Superior temporal gyrus (tissue), 1 donor: ENCODE data around the gene ANGPTL1.
"Not testable (repeated sequence)": the region's sequence is repeated elsewhere in the genome, so short reads cannot be mapped to it uniquely, and the experiment has no call there.

Experiments used
- DNase-seq: peaks from one replicate; pipeline ENCODE4 v3.0.0-alpha.2; 2016; ENCODE audit errors: extremely low spot score

Gene ANGPTL1

DNA sequence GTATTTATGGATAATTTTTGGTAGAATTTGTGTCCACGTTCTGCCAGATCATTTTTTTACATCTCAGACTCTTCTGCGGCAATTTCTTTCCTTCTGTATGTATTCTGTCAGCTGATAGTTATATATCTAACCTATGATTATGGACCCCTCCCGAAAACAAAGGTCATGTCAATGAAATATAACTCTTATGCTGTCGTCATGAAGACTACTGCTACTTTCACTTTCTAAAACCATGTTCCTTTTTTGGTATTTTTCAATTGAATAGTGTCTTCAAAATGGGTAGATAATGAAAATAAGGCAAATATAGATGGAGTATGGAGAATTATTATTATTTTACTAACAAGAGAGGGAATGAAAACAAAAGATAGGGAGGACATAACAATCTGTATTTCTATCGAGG lies 3.2 kb downstream of the ANGPTL1 start:
- no peak for DNase-seq

DNA sequence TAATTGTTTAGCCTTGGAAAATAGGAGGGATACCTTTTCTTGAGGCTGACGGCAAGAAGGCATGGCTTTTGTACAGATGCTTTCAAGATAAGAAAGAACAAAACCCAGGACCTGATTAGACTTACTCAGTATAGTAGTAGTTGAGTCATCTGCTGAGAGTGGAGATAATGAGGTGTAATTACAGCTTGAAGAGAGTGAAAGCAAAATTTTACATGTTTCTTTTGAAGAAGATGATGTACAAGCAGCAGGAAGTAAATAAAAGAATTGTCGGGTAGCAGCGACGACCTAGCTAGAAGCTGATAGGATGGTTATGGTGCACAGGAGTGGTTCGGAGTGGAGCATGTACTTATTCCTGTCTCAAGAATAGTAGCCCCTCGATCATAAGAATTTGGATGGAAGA lies 6.6 kb downstream of the ANGPTL1 start:
- DNase-seq: no peak

DNA sequence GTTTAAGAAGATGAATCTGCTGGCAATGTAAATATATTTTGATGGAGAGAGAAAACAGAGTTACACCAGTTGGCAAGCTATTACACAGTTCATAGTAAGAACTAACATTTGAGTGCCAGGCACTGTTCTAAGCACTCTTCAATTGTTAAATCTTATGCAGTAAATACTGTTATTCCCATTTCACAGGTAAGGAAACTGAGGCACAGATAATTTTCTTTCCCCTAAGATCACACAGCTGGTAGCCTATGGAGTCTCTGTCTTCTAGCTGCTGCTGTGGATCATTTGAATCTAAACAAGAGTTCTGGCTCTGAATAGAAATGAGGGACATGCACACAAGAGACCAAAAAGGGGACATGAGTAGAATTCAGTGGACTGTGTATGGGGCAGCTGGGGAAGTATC lies 8.0 kb downstream of the ANGPTL1 start:
- no peak for DNase-seq

DNA sequence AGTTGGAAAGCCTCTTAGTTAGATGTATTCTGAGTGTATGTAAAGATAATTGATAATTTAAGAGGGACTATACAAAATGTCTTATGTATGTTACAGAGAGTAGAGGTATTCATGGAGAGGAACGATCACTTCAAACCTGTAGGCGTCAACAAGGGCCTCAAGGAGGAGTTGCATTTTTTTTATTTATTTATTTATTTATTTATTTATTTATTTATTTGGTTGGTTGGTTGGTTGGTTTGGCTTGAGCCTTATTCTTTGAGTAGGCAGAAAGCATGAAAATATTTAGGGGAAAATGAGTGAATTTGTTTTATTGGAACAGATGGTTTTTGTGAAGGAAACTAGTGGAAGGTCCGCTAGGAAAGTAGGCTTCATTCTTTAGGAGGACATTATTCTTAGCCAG lies 8.5 kb downstream of the ANGPTL1 start:
- no peak for DNase-seq

DNA sequence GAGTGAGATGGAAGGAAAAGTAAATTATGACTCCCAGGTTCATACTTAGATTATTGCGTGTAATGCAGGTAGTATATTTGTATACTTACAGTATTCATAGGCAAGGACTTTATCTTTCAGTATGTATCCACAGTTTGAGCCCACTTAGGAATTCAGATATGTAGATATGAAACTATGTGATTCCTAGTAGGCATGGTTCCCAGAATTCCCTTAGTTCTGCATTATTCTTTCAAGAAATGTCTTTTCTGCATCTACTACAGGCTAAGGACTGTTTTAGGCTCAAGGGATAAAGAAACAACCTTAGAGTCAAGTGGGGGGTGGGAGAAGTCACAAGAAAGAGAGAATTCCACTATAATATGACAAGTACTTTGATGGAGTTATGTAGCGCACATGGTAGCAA lies 13.8 kb downstream of the ANGPTL1 start:
- DNase-seq: no peak

DNA sequence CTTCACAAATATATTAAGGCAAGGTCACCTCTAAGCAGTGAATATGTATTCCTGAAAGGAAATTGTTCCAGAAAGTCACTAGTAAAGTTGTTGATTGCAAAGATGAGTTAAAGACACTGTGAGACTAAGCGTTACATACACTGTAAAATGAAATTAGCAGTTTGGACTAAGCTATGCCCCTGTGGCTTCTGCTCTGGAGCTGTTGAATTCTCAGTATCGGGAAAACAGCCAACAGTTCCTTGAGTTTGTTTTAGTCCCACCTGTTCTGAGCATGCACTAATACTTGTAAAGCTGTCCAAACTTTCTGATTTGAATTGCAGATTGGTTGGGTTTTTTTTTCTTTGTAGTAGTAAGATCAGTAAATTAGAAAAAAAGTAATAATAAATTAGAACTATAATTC lies 21.0 kb downstream of the ANGPTL1 start:
- no peak for DNase-seq

DNA sequence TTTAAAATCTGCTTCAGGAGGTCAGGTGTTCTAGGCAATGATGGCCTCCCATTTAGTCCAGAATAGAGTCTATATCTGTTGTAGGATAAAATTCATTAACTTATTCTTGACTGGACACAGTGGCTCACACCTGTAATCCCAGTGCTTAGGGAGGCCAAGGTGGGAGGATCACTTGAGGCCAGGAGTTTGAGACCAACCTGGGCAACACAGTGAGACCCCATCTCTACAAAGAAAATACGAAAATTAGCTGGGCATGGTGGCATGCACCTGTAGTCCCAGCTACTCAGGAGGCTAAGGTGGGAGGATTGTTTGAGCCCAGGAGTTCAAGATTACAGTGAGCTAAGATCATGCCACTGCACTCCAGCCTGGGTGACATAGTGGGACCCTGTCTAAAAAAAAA lies 23.0 kb downstream of the ANGPTL1 start:
- not testable (repeated sequence) for DNase-seq

DNA sequence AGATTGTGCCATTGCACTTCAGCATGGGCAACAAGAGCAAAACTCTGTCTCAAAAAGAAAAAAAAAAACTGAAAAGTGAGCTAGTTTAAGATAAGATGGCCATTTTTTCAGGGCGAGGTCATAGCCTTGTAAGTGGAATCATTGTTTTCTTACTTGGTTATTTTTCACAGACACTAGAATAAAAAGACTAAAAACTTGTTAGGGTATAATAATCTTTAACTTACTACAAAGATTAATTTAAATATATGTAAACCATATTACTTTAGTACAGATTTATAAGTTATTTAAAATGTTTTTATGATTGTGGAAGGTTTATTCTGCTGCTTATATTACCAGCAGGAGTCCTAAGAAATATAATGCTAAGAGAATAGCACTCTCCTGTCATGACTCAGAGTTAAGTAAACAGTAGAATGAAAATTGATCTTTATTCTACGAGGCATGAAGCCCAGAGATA lies 23.5 kb downstream of the ANGPTL1 start:
- no peak for DNase-seq

DNA sequence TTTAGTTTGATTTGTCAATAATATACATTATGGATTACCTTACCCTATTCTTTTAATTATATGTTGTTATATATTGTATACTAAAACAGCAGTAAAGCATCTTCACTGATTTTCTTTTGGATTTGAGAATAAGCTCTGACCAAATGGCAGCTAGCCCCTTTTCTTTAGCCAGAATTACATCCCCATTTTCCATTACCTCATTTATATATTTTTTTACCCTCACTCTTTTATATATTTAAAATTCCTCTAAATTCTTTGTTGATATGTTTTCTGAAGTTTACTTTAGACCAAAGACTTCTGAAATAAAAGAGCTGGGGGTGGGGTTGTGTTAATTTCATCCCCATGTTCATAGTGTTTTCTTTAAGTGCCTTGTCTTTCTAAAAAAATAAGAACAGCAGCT lies 24.6 kb downstream of the ANGPTL1 start:
- DNase-seq: no peak

DNA sequence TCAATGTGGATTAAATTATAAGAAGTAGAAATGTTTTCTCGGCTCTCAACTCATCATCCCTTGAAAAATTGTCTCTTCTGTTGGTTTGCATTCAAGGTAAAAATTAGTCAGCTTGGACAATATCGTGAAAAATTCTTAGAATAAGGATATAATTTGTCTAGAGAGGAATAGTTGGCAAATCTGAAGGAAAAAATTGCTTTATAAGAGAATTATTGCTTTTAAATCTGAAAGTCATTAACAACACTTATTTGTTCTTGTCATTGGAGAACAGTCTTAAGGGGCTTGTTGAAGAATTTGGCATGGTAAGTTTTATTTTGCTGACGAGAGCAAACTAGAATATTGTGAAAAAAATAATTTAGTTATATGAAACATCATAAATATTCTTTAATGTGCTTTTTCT lies 26.4 kb downstream of the ANGPTL1 start:
- no peak for DNase-seq

DNA sequence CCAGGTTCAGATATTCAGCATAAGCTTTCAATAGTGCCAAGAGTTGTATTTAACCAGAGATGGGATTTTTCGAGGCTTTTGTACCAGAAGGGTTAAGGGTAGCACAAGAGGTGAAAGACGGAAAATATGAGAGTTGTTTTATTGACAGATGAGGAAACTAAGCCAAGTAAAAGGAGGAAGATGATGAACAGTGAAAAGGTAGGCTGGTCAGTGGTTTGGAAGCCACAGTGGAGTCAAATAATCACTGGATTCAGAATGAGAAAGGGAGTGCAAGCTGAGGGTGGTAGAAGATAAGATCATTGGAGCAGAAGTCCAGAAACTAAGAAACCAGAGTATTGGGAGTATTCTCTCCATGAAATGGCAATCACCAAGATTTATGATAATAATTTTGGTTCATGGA lies 45.7 kb downstream of the ANGPTL1 start:
- DNase-seq: no peak

DNA sequence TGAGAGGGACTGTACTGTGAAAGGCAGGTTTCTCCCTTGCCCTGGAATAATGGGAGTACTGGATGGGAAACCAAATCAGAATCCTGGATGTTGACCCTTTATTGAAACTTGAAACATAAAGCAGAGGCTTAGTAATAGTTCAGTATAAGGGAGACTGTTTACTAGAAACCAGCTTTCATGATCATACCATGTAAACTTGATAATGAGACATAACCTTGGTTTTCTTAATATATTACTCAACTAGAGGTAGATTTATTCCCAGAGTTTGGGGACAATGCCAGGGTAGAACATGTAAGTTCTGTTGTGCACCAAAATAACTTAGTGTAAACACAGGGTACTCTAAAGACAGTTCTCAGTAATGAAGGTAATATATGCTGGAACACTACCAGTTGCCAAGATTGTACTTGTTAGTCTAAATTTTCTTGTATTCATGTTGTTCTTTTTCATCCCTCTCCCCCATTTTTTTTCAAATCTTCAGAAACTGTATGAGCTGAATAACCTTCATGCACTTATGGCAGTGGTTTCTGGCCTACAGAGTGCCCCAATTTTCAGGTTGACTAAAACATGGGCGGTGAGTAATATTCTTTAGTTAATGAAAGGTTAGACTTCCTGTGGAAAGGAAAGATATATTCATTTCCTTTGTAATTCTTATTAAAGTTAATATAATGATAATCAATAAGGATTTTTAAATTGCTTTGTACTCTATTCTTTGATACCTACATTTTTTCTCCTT lies 49.6 kb downstream of the ANGPTL1 start:
- DNase-seq: no peak

DNA sequence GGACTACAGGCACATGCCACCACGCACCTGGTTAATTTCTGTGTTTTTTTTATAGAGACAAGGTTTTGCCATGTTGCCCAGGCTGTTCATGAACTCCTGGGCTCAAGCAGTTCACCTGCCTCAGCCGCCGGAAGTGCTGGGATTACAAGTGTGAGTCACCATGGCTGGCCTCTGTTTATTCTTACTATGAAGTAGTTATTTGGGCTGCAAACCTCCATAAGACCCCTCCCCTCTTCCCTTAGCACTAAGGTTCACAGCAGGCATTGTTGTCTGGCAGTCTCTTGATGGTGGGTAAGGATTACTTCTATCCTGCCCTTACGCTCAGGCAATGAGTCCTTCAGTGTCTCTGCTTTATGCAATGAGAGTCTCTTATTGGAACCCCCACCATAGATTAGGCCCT lies 51.8 kb downstream of the ANGPTL1 start:
- DNase-seq: no peak

DNA sequence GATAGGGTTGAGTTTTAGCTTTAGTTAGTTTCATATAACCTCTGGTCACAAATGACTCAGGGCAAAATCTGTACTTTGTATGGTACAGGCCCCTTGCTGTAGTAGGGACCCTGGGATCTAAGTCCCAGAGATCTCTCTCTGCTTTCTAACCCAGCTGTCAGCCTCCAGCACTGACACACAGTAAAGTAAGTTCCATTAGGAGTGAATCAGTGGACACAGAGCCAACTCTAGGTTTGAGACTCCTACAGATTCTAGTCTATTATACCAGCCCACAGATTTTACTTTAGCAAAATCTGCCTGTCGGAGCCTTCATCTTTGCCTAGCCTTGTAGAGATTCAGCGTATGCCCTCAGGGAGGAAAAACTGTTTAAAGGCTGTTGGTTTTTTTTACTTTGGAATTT lies 52.5 kb downstream of the ANGPTL1 start:
- no peak for DNase-seq

DNA sequence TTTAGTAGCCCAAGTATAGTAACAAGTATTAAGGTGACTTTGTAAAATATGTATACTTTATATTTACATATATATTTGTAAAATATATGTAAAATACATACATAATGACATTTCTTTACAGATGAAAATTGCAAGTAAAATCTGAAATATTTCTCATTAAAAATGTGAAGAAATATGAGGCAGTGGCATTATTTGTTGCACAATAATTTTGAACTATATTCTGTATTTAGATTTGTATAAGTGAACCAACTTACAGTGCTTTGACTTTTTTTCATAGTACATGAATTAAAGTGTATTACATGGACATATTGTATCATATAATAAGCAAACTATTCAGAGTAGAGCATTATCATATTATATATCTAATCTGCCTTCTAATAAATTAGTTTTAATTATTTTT lies 60.3 kb downstream of the ANGPTL1 start:
- no peak for DNase-seq

DNA sequence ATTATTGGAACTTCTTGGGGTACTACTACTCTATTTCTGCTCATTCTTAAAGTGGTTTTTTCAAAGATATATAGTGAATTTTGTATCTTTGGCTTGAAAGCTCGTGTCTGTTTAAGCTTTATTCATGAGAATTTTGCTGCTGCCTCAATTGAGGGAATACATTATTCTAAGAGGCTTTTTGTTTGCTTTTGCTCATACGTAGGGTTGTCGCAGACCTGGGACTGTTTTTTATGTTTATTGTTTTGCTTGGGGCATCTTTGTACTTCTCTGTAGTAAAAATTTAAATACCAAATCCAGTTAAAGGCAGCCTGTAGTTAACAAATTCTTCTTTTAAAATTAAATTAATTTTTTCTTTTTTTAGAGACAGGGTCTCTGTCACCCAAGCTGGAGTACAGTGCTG lies 62.3 kb downstream of the ANGPTL1 start:
- no peak for DNase-seq

DNA sequence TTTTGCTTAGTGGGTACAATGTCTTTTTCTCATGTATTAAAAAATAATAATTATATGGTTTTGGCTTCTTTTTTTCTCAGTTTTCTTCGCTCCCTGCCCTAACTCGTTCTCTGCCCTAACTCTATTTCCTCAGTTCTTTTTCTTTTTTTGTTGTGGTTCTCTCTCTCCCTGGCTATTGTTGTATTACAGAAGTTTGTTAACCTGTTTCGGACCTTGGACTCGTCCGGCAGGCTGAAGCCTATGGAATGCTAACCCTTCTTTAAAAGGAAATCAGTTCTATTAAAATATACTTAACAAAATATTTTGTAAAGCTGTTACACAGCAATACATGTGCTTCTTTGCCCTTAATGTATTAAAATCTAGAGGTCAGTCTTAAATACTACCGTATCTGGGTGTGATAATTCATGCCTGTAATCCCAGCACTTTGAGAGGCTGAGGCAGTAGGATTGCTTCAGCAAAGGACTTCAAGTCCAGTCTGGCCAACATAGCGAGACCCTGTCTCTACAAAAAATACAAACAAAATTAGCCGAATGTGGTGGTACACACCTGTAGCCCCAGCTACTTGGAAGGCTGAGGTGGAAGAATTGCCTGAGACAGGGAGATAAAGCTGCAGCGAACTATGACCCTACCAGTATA lies 64.1 kb downstream of the ANGPTL1 start:
- DNase-seq: no peak

DNA sequence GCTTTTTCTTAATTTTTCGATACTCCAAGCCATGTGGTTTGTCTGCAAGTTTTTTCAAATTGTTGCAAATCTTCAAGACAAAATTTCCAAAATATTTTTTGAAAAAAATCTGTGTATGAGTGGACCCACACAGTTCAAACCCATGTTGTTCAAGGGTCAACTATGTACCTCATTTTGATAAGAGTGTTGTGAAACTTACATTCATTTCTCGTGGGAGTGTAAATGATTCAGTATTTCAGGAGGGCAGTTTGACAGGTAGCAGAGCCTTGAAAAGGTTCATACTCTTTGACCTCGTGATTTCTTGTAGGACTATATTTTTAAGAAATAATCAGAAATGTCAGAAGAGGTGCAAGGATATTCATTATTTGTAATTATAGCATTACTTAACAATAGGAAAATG lies 68.0 kb downstream of the ANGPTL1 start:
- DNase-seq: no peak
